ENCODE results near the gene CXorf58.

- TF ChIP-seq ZNF175 (CRISPR knock-in tag; IDR thresholded peaks at IDR 0.05; ENCODE audit: low read depth): no peak
- no peak for TF ChIP-seq GABPB1 (CRISPR knock-in tag; IDR thresholded peaks at IDR 0.05)
- no peak for TF ChIP-seq MTA2 (IDR thresholded peaks at IDR 0.05; ENCODE audit: low read depth)
- no peak for TF ChIP-seq POLR2AphosphoS5 (IDR thresholded peaks at IDR 0.05; ENCODE audit: control insufficient read depth, insufficient read depth, low read depth, low read length)
- TF ChIP-seq USF2 (CRISPR knock-in tag; IDR thresholded peaks at IDR 0.05): no peak
- TF ChIP-seq TCFL5 (CRISPR knock-in tag; conservative IDR thresholded peaks at IDR 0.05): no peak
- TF ChIP-seq CREB1 (IDR thresholded peaks at IDR 0.05): no peak
- TF ChIP-seq CREB1 (CRISPR knock-in tag; IDR thresholded peaks at IDR 0.05): no peak
These were observed 37.8 kb upstream of the CXorf58 start for GRCh38 chrX:23870041-23870440.
